22Rv1 (cell line): ENCODE data around the gene CDKN2B.

ENCODE experiments used
- ZFX ChIP-seq: fragments of 450-650 bp; IDR thresholded peaks from 2 replicates; pipeline ENCODE4 v1.6.1; 2017; ENCODE audit warnings: antibody characterized with exemption, borderline replicate concordance
- TF ChIP-seq, protein P1 (sequence below): fragments of 450-650 bp; IDR thresholded peaks from 2 replicates; pipeline ENCODE4 v1.5.1; 2017; ENCODE audit warnings: mild to moderate bottlenecking

DNA sequence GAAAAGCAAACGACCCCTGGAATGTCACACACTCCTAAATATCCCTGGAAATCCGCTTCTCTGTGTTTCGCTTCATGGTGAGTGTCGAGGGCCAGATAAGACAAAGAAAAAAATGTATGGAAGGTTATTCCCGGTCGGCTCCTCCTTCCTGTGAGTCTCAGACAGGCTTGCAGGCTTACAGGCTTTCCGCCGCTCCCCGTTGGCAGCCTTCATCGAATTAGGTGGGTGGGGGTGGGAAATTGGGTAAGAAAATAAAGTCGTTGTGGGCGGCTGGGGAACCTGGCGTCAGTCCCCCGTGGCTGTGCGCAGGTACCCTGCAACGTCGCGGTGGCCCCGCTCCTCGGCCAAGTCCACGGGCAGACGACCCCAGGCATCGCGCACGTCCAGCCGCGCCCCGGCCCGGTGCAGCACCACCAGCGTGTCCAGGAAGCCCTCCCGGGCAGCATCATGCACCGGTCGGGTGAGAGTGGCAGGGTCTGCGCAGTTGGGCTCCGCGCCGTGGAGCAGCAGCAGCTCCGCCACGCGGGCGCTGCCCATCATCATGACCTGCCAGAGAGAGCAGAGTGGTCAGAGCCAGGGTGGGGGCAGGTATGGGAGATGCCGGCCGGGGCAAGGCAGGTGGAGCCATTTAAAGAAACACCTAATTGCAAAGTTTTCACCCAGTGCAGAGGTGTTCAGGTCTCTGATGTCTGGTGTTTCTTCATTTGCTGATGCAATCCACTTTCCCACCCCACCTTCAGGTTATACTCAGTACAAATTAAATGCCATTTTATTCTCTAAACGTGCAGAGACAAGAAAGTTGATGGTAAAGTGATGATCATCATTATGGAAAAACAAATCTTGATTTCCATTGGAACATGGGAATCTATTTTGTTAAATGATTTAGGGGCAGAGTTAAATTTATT is 3.2 kb downstream of the CDKN2B start:
- TF ChIP-seq, protein P1, sequence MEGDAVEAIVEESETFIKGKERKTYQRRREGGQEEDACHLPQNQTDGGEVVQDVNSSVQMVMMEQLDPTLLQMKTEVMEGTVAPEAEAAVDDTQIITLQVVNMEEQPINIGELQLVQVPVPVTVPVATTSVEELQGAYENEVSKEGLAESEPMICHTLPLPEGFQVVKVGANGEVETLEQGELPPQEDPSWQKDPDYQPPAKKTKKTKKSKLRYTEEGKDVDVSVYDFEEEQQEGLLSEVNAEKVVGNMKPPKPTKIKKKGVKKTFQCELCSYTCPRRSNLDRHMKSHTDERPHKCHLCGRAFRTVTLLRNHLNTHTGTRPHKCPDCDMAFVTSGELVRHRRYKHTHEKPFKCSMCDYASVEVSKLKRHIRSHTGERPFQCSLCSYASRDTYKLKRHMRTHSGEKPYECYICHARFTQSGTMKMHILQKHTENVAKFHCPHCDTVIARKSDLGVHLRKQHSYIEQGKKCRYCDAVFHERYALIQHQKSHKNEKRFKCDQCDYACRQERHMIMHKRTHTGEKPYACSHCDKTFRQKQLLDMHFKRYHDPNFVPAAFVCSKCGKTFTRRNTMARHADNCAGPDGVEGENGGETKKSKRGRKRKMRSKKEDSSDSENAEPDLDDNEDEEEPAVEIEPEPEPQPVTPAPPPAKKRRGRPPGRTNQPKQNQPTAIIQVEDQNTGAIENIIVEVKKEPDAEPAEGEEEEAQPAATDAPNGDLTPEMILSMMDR, result no peak
- TF ChIP-seq ZFX, result no peak
